Sigmoid colon (tissue), 4 donors: ENCODE measurements around the gene OR2T1.

Experiments used
- CTCF ChIP-seq, 4 experiments: fragments of 450-650 bp in 3 of 4; fragments of 200-600 bp in 1 of 4; IDR thresholded peaks; one replicate each; pipeline ENCODE4 v1.5.1; 2016 to 2019; ENCODE audit warnings: antibody characterized with exemption in 4 of 4, mild to moderate bottlenecking in 3 of 4, moderate library complexity in 2 of 4
- EP300 ChIP-seq, 4 donors: sonication (generic); formaldehyde crosslinking; IDR thresholded peaks; one replicate each; pipeline ENCODE4 v1.6.1; 2017; ENCODE audit warnings: antibody characterized with exemption in 4 of 4
- POLR2A ChIP-seq, 2 donors: fragments of 450-650 bp; IDR thresholded peaks; one replicate each; pipeline ENCODE4 v1.6.1; 2016; ENCODE audit warnings: antibody characterized with exemption in 2 of 2, mild to moderate bottlenecking in 2 of 2, moderate library complexity in 2 of 2

GRCh38 chr1:248380854-248381253, 22.0 kb upstream of the OR2T1 start:
- TF ChIP-seq CTCF (IDR thresholded peaks at IDR 0.05), result no peak
- TF ChIP-seq EP300 (IDR thresholded peaks at IDR 0.05), result no peak
- no peak for TF ChIP-seq POLR2A (IDR thresholded peaks at IDR 0.05)
